H1 (cell line): ENCODE data around the gene MRPL32. TPM values are rescaled to one million over a fixed set of nuclear protein-coding genes. Genes with fewer than 3 reads are reported as not detected.

ENCODE experiments used
- CTCF ChIA-PET: fragments of 300-600 bp; sonication (Branson Sonifier 250); formaldehyde crosslinking; loops from one replicate; lab custom pipeline; 2021; ENCODE audit not compliant: partially characterized antibody; lab: Charles Lee
- POLR2A ChIA-PET: fragments of 300-600 bp; sonication (Branson Sonifier 250); formaldehyde crosslinking; loops from one replicate; lab custom pipeline; 2021; ENCODE audit warnings: inconsistent platforms; ENCODE audit not compliant: partially characterized antibody; lab: Charles Lee
- DNase-seq, 2 experiments: peaks; one replicate each; pipeline versions ENCODE4 v3.0.0 to v3.0.0-alpha.2; 2010 to 2022; ENCODE audit warnings: low spot score in 2 of 2, low read depth in 1 of 2, mixed read lengths in 1 of 2
- FAIRE-seq: peaks from 2 replicates; lab custom pipeline; 2011; peaks lifted over from hg19 to GRCh38; lab: Jason Lieb, UNC
- H2AFZ ChIP-seq: 2 replicates; pipeline ENCODE4 v1.8.1; 2012; ENCODE audit warnings: low read length, inconsistent platforms
- H2AK5ac ChIP-seq: 2 replicates; pipeline ENCODE4 v1.6.1; 2013; ENCODE audit warnings: low read depth, low read length
- H2BK120ac ChIP-seq: replicated peaks from 2 replicates; pipeline ENCODE3; 2013; ENCODE audit warnings: low read depth, low read length, inconsistent platforms
- H2BK12ac ChIP-seq: 2 replicates; pipeline ENCODE4 v1.6.1; 2013; ENCODE audit warnings: low read depth, low read length
- H2BK15ac ChIP-seq: 2 replicates; pipeline ENCODE4 v1.6.1; 2013; ENCODE audit warnings: low read length
- H2BK20ac ChIP-seq: 2 replicates; pipeline ENCODE4 v1.6.1; 2013; ENCODE audit warnings: low read length
- H2BK5ac ChIP-seq: 2 replicates; pipeline ENCODE4 v1.6.1; 2013; ENCODE audit warnings: low read depth, low read length
- H3K14ac ChIP-seq: 2 replicates; pipeline ENCODE4 v1.6.1; 2013; ENCODE audit warnings: inconsistent platforms; ENCODE audit not compliant: insufficient read length
- H3K18ac ChIP-seq: 2 replicates; pipeline ENCODE4 v1.6.1; 2013; ENCODE audit warnings: low read length; ENCODE audit errors: extremely low read depth
- H3K23ac ChIP-seq: 2 replicates; pipeline ENCODE4 v1.6.1; 2013; ENCODE audit warnings: inconsistent platforms; ENCODE audit not compliant: insufficient read length
- H3K23me2 ChIP-seq: 2 replicates; pipeline ENCODE4 v1.6.1; 2013; ENCODE audit warnings: low read depth, low read length
- H3K27ac ChIP-seq: 2 replicates; pipeline ENCODE4 v1.6.1; 2011; ENCODE audit warnings: low read depth, low read length, inconsistent platforms
- H3K27me3 ChIP-seq, 4 experiments: replicated peaks in 1 of 4; 1 replicate in 1 of 4; 2 replicates in 3 of 4; pipeline versions ENCODE4 v1.6.1 to v1.8.1; 2011 to 2013; ENCODE audit warnings: low read length in 3 of 4, mild to moderate bottlenecking in 3 of 4, inconsistent platforms in 2 of 4, mixed read lengths in 2 of 4, moderate library complexity in 1 of 4; ENCODE audit not compliant: control insufficient read depth in 3 of 4, insufficient read depth in 3 of 4; ENCODE audit errors: extremely low read depth in 1 of 4
- H3K36me3 ChIP-seq, 4 experiments: 2 replicates each; pipeline versions ENCODE4 v1.6.1 to v1.8.1; 2011 to 2013; ENCODE audit warnings: mild to moderate bottlenecking in 4 of 4, low read length in 3 of 4, moderate library complexity in 2 of 4, control low read depth in 1 of 4, inconsistent platforms in 1 of 4; ENCODE audit not compliant: insufficient read depth in 4 of 4, control insufficient read depth in 2 of 4
- H3K4ac ChIP-seq: replicated peaks from 2 replicates; pipeline ENCODE3; 2013; ENCODE audit warnings: low read length, low read depth, mixed read lengths, inconsistent platforms; ENCODE audit not compliant: insufficient read length
- H3K4me1 ChIP-seq, 4 experiments: replicated peaks in 1 of 4; 1 replicate in 1 of 4; 2 replicates in 3 of 4; pipeline versions ENCODE4 v1.6.1 to v1.8.1; 2011 to 2013; ENCODE audit warnings: low read length in 3 of 4, inconsistent platforms in 2 of 4, mixed read lengths in 1 of 4; ENCODE audit not compliant: insufficient read depth in 4 of 4, control insufficient read depth in 3 of 4
- H3K4me2 ChIP-seq, 2 experiments: 2 replicates each; pipeline versions ENCODE4 v1.6.1 to v1.8.1; 2011 to 2013; ENCODE audit warnings: low read depth in 2 of 2, low read length in 2 of 2, control low read depth in 1 of 2, inconsistent platforms in 1 of 2, mild to moderate bottlenecking in 1 of 2; ENCODE audit not compliant: insufficient read depth in 1 of 2
- H3K4me3 ChIP-seq, 4 experiments: fragments of 200-600, 300-600 bp in 1 of 4; sonication (generic), shearing (Covaris generic), sonication (Bioruptor Twin) in 1 of 4; 2 replicates each; pipeline versions ENCODE4 v1.5.1 to v1.8.1; 2011 to 2016; ENCODE audit warnings: low read length in 4 of 4, low read depth in 3 of 4, control low read depth in 2 of 4, inconsistent platforms in 2 of 4, mild to moderate bottlenecking in 2 of 4, mixed read lengths in 1 of 4, moderate library complexity in 1 of 4; ENCODE audit not compliant: insufficient read depth in 2 of 4; ENCODE audit errors: extremely low read depth in 1 of 4
- H3K56ac ChIP-seq: replicated peaks from 2 replicates; pipeline ENCODE3; 2013; ENCODE audit warnings: low read depth, mild to moderate bottlenecking, mixed read lengths, low read length, inconsistent platforms; ENCODE audit not compliant: insufficient read length
- H3K79me1 ChIP-seq: 2 replicates; pipeline ENCODE4 v1.6.1; 2013; ENCODE audit warnings: low read depth, low read length, control low read depth
- H3K79me2 ChIP-seq, 2 experiments: 2 replicates each; pipeline versions ENCODE4 v1.6.1 to v1.8.1; 2012 to 2013; ENCODE audit warnings: low read length in 2 of 2, mild to moderate bottlenecking in 2 of 2, inconsistent platforms in 1 of 2; ENCODE audit not compliant: insufficient read depth in 2 of 2, control insufficient read depth in 1 of 2
- H3K9ac ChIP-seq, 4 experiments: replicated peaks in 1 of 4; 1 replicate in 1 of 4; 2 replicates in 3 of 4; pipeline versions ENCODE4 v1.6.1 to v1.8.1; 2011 to 2013; ENCODE audit warnings: low read depth in 3 of 4, low read length in 3 of 4, control low read depth in 2 of 4, mild to moderate bottlenecking in 2 of 4, moderate library complexity in 2 of 4, inconsistent platforms in 1 of 4; ENCODE audit errors: extremely low read depth in 1 of 4
- H3K9me3 ChIP-seq, 2 experiments: 2 replicates each; pipeline versions ENCODE4 v1.6.1 to v1.8.1; 2012 to 2013; ENCODE audit warnings: mild to moderate bottlenecking in 2 of 2, moderate library complexity in 2 of 2, control low read depth in 1 of 2, inconsistent platforms in 1 of 2, low read depth in 1 of 2, low read length in 1 of 2, mixed read lengths in 1 of 2; ENCODE audit not compliant: insufficient read depth in 2 of 2
- H4K20me1 ChIP-seq, 2 experiments: replicated peaks in 1 of 2; 2 replicates each; pipeline versions ENCODE3 to v1.8.1; 2011 to 2013; ENCODE audit warnings: inconsistent platforms in 2 of 2, low read length in 2 of 2, mild to moderate bottlenecking in 1 of 2; ENCODE audit not compliant: insufficient read depth in 2 of 2, control insufficient read depth in 1 of 2
- H4K5ac ChIP-seq: 2 replicates; pipeline ENCODE4 v1.6.1; 2013; ENCODE audit warnings: low read length, low read depth, mixed read lengths, inconsistent platforms; ENCODE audit not compliant: insufficient read length
- H4K8ac ChIP-seq: 2 replicates; pipeline ENCODE4 v1.8.0; 2013; ENCODE audit warnings: mild to moderate bottlenecking, moderate library complexity, low read length, inconsistent platforms; ENCODE audit not compliant: insufficient read depth; ENCODE audit errors: extremely low read depth
- H4K91ac ChIP-seq: replicated peaks from 2 replicates; pipeline ENCODE3; 2013; ENCODE audit warnings: low read length, mixed read lengths, inconsistent platforms; ENCODE audit not compliant: insufficient read length
- CHD1 ChIP-seq: IDR thresholded peaks from 2 replicates; pipeline ENCODE4 v1.6.1; 2012; ENCODE audit warnings: low read depth, low read length, improper control_type of control experiment
- CHD2 ChIP-seq: IDR thresholded peaks from 2 replicates; pipeline ENCODE4 v1.6.1; 2012; ENCODE audit warnings: low read length, improper control_type of control experiment
- FOSL1 ChIP-seq: IDR thresholded peaks from 2 replicates; pipeline ENCODE4 v1.6.1; 2011; ENCODE audit warnings: mild to moderate bottlenecking, low read depth, low read length, moderate library complexity; ENCODE audit not compliant: insufficient read depth
- MAFK ChIP-seq: IDR thresholded peaks from 2 replicates; pipeline ENCODE4 v1.6.1; 2012; ENCODE audit warnings: low read depth, mild to moderate bottlenecking, improper control_type of control experiment, low read length
- MAX ChIP-seq: IDR thresholded peaks from 2 replicates; pipeline ENCODE4 v1.6.1; 2012; ENCODE audit warnings: inconsistent platforms
- PHF8 ChIP-seq: fragments of 200-600 bp; sonication (generic); conservative IDR thresholded peaks from 2 replicates; pipeline ENCODE4 v1.7.1; 2012; ENCODE audit warnings: low read depth, mild to moderate bottlenecking, inconsistent platforms, low read length, moderate library complexity
- RAD21 ChIP-seq, 2 experiments: IDR thresholded peaks in 1 of 2; conservative IDR thresholded peaks in 1 of 2; 2 replicates each; pipeline ENCODE4 v1.6.1; 2011; ENCODE audit warnings: low read depth in 2 of 2, low read length in 2 of 2, improper control_type of control experiment in 1 of 2, inconsistent platforms in 1 of 2, mild to moderate bottlenecking in 1 of 2, moderate library complexity in 1 of 2
- SAP30 ChIP-seq: fragments of 300-600 bp; sonication (generic); IDR thresholded peaks from 2 replicates; pipeline ENCODE4 v1.7.1; 2012; ENCODE audit warnings: low read length, moderate library complexity, mild to moderate bottlenecking, inconsistent platforms; ENCODE audit not compliant: insufficient read depth, insufficient replicate concordance
- SP1 ChIP-seq: IDR thresholded peaks from 2 replicates; pipeline ENCODE4 v1.6.1; 2011; ENCODE audit warnings: low read depth, low read length
- TAF7 ChIP-seq: optimal IDR thresholded peaks from 2 replicates; pipeline ENCODE3; 2011; ENCODE audit warnings: low read depth, mild to moderate bottlenecking, inconsistent platforms, low read length, moderate library complexity, borderline replicate concordance
- TBP ChIP-seq: IDR thresholded peaks from 2 replicates; pipeline ENCODE4 v1.6.1; 2011; ENCODE audit warnings: low read depth, low read length, improper control_type of control experiment
- WGBS, 2 experiments: shearing (Covaris generic) in 1 of 2; methylation state at CpG; one replicate each; pipeline versions ENCODE4 v1.1.6 to v1.1.7; 2013 to 2015; ENCODE audit warnings: low lambda C conversion rate in 2 of 2, mixed read lengths in 2 of 2, inconsistent platforms in 1 of 2, low coverage in 1 of 2, missing lambda C conversion rate in 1 of 2; ENCODE audit not compliant: insufficient replicate concordance in 2 of 2, insufficient coverage in 1 of 2, insufficient read length in 1 of 2; ENCODE audit errors: extremely low coverage in 1 of 2, missing lambda C conversion rate in 1 of 2; 5-methylcytosine and 5-hydroxymethylcytosine counted together
- polyA plus RNA-seq, 7 experiments: library from polyadenylated mRNA; depleted of rRNA in 3 of 7; stranded (reverse) in 5 of 7; unstranded in 2 of 7; fragments of >200 nt in 5 of 7; fragments of 200-250 nt in 2 of 7; gene quantifications; 1 replicate in 5 of 7; 2 replicates in 1 of 7; 4 replicates in 1 of 7; pipeline versions ENCODE4 v1.2.1 to v1.2.3, GENCODE V29; 2011 to 2013; ENCODE audit warnings: missing spikeins in 2 of 7, mixed read lengths in 2 of 7
- total RNA-seq: library from RNA; stranded (reverse); fragmentation: NEBNext Ultra II Directional; extraction: Animal tissue kit (Norgen Biotek cat#: 25700); gene quantifications from 2 replicates; pipeline ENCODE4 v1.2.1, GENCODE V29; 2021
- TF ChIP-seq, protein P1 (sequence below): IDR thresholded peaks from 2 replicates; pipeline ENCODE4 v1.6.1; 2011; ENCODE audit warnings: low read length, improper control_type of control experiment

The MRPL32 gene
- total and polyA plus RNA-seq, 2 of the 8 experiments (the other 6 are each of a cell fraction or from before 2014, with no cell fraction given), result 50.9 to 97.2 TPM

GRCh38 chr7:42883950-42884349 is 48.2 kb upstream of the MRPL32 start:
- Histone ChIP-seq H3K79me2 (no peaks in the 10 kb centered on the region), H4K20me1 (no peaks in the 10 kb centered on the region), H2BK20ac (no peak overlapping the region), H2BK120ac (no peak overlapping the region), H3K27ac (no peak overlapping the region), H2AK5ac (0 out of 2 replicates have a peak overlapping the region, but pooled peaks have one; percentile 24), H3K27me3 (no peaks in the 10 kb centered on the region), H3K4me3 (no peak overlapping the region), H3K9ac (no peak overlapping the region), H2AFZ (no peak overlapping the region), H4K91ac (peak overlapping the region; percentile 85), H3K4me1 (peaks cover 2 to 6% (median 4%) of the 10 kb centered on the region in 4 experiments; a peak in 6 of 7 replicates), H2BK5ac (peak overlapping the region; percentile 71; the same call in 1 of the 2 replicates), H3K23me2 (peaks cover 13% of the 10 kb centered on the region), H3K4me2 (no peak overlapping the region), H3K14ac (no peak overlapping the region), H3K36me3 (no peaks in the 10 kb centered on the region; a peak in 1 of 8 replicates), H2BK15ac (no peak overlapping the region), H2BK12ac (no peak overlapping the region), H3K79me1 (no peaks in the 10 kb centered on the region), H4K8ac (no peak overlapping the region), H3K56ac (no peak overlapping the region), H3K4ac (no peak overlapping the region), H4K5ac (no peak overlapping the region), H3K23ac (no peak overlapping the region), H3K18ac (no peak overlapping the region), H3K9me3 (peaks cover 6 to 10% of the 10 kb centered on the region in 2 experiments; a peak in 1 of 4 replicates)
- POLR2A ChIA-PET, result no interaction called here
- DNase-seq (no peak), FAIRE-seq (no peak)
- whole genome bisulfite sequencing, 2 experiments, result 92% methylated on average over 5 of the region's 6 CpGs; no CpG with 5 or more reads in 1 of the 2 experiments
- CTCF ChIA-PET, result interaction anchor here (2.2 kb wide), 2 partner anchors 941 to 943 kb away, joined by 5 to 8 read pairs; no protein-coding TSS in a partner anchor
- TF ChIP-seq RAD21 (IDR thresholded peaks at IDR 0.05 in 1 of 2, conservative IDR thresholded peaks at IDR 0.05 in 1 of 2; ENCODE audit: low read depth in 2 of 2, low read length in 2 of 2), result no peak; a peak in 1 of 4 replicates
- TF ChIP-seq FOSL1, result no peak
- TF ChIP-seq MAX, result no peak
- no peak for TF ChIP-seq CHD1
- TF ChIP-seq, protein P1, sequence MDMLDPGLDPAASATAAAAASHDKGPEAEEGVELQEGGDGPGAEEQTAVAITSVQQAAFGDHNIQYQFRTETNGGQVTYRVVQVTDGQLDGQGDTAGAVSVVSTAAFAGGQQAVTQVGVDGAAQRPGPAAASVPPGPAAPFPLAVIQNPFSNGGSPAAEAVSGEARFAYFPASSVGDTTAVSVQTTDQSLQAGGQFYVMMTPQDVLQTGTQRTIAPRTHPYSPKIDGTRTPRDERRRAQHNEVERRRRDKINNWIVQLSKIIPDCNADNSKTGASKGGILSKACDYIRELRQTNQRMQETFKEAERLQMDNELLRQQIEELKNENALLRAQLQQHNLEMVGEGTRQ, result no peak
- no peak for TF ChIP-seq CHD2
- no peak for TF ChIP-seq MAFK
- TF ChIP-seq SP1, result no peak
- TF ChIP-seq TAF7, result no peak
- no peak for TF ChIP-seq PHF8
- TF ChIP-seq TBP, result no peak
- no peak for TF ChIP-seq SAP30
